BJ (cell line): ENCODE measurements around the gene RHOT2. TPM values are rescaled to one million over a fixed set of nuclear protein-coding genes. Genes with fewer than 3 reads are reported as not detected.

Experiments used
- CTCF ChIA-PET: fragments of 350-600 bp; formaldehyde crosslinking; extraction: SDS; loops from one replicate; lab custom pipeline; 2021; ENCODE audit warnings: antibody characterized with exemption, inconsistent platforms; lab: Yijun Ruan, JAX
- POLR2A ChIA-PET: fragments of 300-600 bp; sonication (Branson Sonifier 250); formaldehyde crosslinking; extraction: SDS; loops from one replicate; lab custom pipeline; 2021; ENCODE audit warnings: antibody characterized with exemption; lab: Charles Lee
- DNase-seq: peaks from one replicate; pipeline ENCODE4 v3.0.0-alpha.2; 2011; ENCODE audit warnings: low read depth
- H3K27me3 ChIP-seq: 2 replicates; pipeline ENCODE4 v1.6.0; 2011; ENCODE audit warnings: low read length; ENCODE audit not compliant: control insufficient read depth, insufficient read depth
- H3K36me3 ChIP-seq: 2 replicates; pipeline ENCODE4 v1.5.1; 2011; ENCODE audit warnings: low read length; ENCODE audit not compliant: control insufficient read depth, insufficient read depth
- H3K4me3 ChIP-seq: 2 replicates; pipeline ENCODE4 v1.5.1; 2011; ENCODE audit warnings: low read depth, mild to moderate bottlenecking, control low read depth, low read length
- polyA plus RNA-seq: library from polyadenylated mRNA; depleted of rRNA; stranded (reverse); fragments of >200 nt; gene quantifications from 2 replicates; pipeline ENCODE4 v1.2.3, GENCODE V29; 2011
- TF ChIP-seq, protein P1 (sequence below): IDR thresholded peaks from 2 replicates; pipeline ENCODE4 v1.5.1; 2011; ENCODE audit warnings: low read depth, mild to moderate bottlenecking, control low read depth, inconsistent platforms, low read length, moderate library complexity; ENCODE audit not compliant: insufficient read depth

RHOT2 gene
- polyA plus RNA-seq, 1 experiment: 81.7 TPM

DNA sequence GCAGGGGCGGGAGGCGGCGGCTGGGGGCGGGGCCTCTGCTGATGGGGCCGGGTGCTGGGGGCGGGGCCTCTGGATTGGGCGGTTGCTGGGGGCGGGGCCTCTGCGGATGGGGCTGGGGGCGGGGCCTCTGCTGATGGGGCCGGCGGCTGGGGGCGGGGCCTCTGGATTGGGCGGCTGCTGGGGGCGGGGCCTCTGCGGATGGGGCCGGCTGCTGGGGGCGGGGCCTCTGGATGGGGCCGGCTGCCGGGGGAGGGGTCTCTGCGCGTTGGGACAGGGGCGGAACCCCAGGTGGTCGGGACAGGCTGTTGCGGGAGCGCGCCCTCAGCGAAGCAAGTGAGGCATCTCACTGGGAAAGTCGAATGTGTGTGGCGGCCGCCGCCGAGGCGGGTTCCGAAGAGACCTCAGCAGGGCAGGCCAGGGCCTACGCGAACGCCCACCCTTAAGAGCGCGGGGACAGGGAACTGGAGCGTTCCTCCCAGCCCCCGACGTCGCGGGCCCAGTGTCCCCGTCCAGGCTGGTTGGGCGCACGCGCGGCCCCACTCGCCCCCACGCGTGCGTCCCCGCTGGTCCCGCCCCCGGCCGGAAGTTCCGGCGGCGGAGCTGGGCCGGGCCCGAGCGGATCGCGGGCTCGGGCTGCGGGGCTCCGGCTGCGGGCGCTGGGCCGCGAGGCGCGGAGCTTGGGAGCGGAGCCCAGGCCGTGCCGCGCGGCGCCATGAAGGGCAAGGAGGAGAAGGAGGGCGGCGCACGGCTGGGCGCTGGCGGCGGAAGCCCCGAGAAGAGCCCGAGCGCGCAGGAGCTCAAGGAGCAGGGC lies 12.1 kb downstream of the RHOT2 start, which contains the start of gene STUB1:
Gene STUB1, plus strand, starts transcription at position 597 of the 811 bp plus-strand sequence. Its CDS starts 116 bp downstream, at position 713.
- Histone ChIP-seq H3K4me3 (peak within 1 kb of the TSS; percentile 69), H3K36me3 (peaks cover 19% of the 10 kb centered on the region), H3K27me3 (no peaks in the 10 kb centered on the region)
- ChIA-PET POLR2A (interaction anchor here (0.9 kb wide), 1 partner anchor 46 kb away, joined by 14 read pairs; no protein-coding TSS in a partner anchor), CTCF (interaction anchor here (0.6 to 4.5 kb wide), 4 partner anchors 10 to 61 kb away, joined by 3 to 20 read pairs (median 5); partner anchors contain the start of genes CIAO3 and RHOT2)
- TF ChIP-seq, protein P1, sequence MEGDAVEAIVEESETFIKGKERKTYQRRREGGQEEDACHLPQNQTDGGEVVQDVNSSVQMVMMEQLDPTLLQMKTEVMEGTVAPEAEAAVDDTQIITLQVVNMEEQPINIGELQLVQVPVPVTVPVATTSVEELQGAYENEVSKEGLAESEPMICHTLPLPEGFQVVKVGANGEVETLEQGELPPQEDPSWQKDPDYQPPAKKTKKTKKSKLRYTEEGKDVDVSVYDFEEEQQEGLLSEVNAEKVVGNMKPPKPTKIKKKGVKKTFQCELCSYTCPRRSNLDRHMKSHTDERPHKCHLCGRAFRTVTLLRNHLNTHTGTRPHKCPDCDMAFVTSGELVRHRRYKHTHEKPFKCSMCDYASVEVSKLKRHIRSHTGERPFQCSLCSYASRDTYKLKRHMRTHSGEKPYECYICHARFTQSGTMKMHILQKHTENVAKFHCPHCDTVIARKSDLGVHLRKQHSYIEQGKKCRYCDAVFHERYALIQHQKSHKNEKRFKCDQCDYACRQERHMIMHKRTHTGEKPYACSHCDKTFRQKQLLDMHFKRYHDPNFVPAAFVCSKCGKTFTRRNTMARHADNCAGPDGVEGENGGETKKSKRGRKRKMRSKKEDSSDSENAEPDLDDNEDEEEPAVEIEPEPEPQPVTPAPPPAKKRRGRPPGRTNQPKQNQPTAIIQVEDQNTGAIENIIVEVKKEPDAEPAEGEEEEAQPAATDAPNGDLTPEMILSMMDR: no peak
- peak; percentile 23 for DNase-seq

DNA sequence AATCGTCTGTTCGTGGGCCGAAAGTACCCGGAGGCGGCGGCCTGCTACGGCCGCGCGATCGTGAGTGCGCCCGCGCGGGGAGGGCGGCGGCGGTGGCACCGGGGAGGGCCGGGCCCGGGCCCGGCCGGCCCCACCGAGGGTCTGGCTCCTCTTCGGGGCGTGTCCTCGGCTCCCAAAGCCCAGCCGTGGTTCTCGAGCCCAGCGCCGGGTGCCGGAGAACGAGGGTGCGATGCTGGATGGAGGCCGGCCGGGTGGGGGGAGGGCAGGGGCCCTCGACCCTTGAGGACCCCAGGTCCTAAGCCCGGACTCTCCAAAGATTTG lies 12.7 kb downstream of the RHOT2 start:
- no peak for DNase-seq
- Histone ChIP-seq H3K36me3 (peaks cover 21% of the 10 kb centered on the region), H3K27me3 (no peaks in the 10 kb centered on the region), H3K4me3 (peak overlapping the region; percentile 69)
- CTCF ChIA-PET: interaction anchor here (1.3 to 4.5 kb wide), 4 partner anchors 13 to 60 kb away, joined by 3 to 20 read pairs (median 6); partner anchors contain the start of genes CIAO3 and RHOT2
- POLR2A ChIA-PET: no interaction called here
- TF ChIP-seq, protein P1: no peak

DNA sequence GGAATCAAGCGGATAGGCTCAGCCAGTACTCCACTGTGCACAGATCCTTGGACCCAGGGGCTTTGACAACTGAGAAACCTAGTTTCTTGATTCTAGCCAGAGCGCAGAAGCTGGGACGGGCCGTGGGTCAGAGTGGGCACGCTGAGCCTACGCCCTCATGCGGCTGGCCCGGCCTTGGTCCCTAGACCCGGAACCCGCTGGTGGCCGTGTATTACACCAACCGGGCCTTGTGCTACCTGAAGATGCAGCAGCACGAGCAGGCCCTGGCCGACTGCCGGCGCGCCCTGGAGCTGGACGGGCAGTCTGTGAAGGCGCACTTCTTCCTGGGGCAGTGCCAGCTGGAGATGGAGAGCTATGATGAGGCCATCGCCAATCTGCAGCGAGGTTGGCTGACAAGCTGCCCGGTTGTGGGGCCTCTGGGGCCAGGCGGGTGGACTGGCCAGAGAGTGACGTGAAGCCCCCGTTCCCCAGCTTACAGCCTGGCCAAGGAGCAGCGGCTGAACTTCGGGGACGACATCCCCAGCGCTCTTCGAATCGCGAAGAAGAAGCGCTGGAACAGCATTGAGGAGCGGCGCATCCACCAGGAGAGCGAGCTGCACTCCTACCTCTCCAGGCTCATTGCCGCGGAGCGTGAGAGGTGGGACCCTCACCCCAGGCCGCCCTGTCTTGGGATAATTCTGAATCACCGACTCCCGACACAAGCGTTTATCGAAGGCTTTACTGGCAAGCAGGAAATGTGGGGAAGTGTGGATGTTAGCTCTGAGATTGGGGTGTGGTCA lies 13.2 kb downstream of the RHOT2 start:
- CTCF ChIA-PET: interaction anchor here (1.3 to 4.5 kb wide), 3 partner anchors 14 to 39 kb away, joined by 4 to 20 read pairs (median 7); partner anchors contain the start of gene RHOT2
- Histone ChIP-seq H3K4me3 (peak overlapping the region; percentile 69), H3K27me3 (no peaks in the 10 kb centered on the region), H3K36me3 (peaks cover 21% of the 10 kb centered on the region)
- DNase-seq: no peak
- POLR2A ChIA-PET: no interaction called here
- TF ChIP-seq, protein P1: peak; percentile 21; the same call in 1 of the 2 replicates

DNA sequence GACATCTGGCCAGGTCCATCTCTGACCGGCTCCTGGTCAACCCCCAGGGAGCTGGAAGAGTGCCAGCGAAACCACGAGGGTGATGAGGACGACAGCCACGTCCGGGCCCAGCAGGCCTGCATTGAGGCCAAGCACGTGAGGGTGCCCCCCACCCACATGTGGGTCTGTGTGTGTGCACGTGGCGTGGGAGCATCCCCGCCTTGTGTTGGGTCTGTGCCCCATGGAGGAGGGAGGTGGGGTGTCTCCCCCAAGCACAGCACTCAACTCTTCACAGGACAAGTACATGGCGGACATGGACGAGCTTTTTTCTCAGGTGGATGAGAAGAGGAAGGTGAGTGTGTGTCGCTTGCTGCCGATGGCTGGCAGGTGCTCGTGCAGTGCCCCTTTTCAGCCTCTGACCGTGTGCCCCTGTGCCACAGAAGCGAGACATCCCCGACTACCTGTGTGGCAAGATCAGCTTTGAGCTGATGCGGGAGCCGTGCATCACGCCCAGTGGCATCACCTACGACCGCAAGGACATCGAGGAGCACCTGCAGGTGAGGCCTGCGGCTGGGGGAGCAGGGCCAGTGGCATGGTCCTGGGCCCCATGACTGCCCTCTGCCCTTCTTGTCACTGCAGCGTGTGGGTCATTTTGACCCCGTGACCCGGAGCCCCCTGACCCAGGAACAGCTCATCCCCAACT lies 14.0 kb downstream of the RHOT2 start:
- Histone ChIP-seq H3K36me3 (peaks cover 23% of the 10 kb centered on the region), H3K4me3 (no peak overlapping the region), H3K27me3 (no peaks in the 10 kb centered on the region)
- POLR2A ChIA-PET: no interaction called here
- TF ChIP-seq, protein P1: no peak
- CTCF ChIA-PET: interaction anchor here (1.4 to 4.5 kb wide), 2 partner anchors 14 to 38 kb away, joined by 4 to 20 read pairs; partner anchors contain the start of gene RHOT2
- no peak for DNase-seq
